Transverse colon (tissue), 4 donors: ENCODE results near the gene ANP32A. TPM values are rescaled to one million over a fixed set of nuclear protein-coding genes. Genes with fewer than 3 reads are reported as not detected.
A peak's percentile ranks its signal among the peaks of the same experiment; 100 is the strongest.

Experiments
- DNase-seq: peaks from one replicate; pipeline ENCODE4 v3.0.0-alpha.2; 2019
- H3K27ac ChIP-seq, 4 donors: fragments of 200-600 bp; sonication (generic); 2 replicates each; pipeline ENCODE4 v1.5.1; 2016 to 2018; ENCODE audit warnings: inconsistent platforms in 4 of 4
- H3K27me3 ChIP-seq: fragments of 200-600 bp; sonication (generic); 2 replicates; pipeline ENCODE4 v1.5.1; 2017; ENCODE audit warnings: inconsistent platforms
- H3K36me3 ChIP-seq, 4 donors: fragments of 200-600 bp; sonication (generic); 2 replicates each; pipeline ENCODE4 v1.5.1; 2017 to 2019; ENCODE audit warnings: inconsistent platforms in 4 of 4
- H3K4me1 ChIP-seq, 4 donors: fragments of 200-600 bp; sonication (generic); 2 replicates each; pipeline ENCODE4 v1.5.1; 2017 to 2020; ENCODE audit warnings: inconsistent platforms in 4 of 4
- H3K4me3 ChIP-seq, 4 donors: fragments of 200-600 bp; sonication (generic); 1 replicate in 1 of 4; 2 replicates in 3 of 4; pipeline versions ENCODE4 v1.5.1 to v1.6.1; 2017 to 2019; ENCODE audit warnings: inconsistent platforms in 4 of 4
- H3K9me3 ChIP-seq, 2 donors: fragments of 200-600 bp; sonication (generic); 2 replicates each; pipeline ENCODE4 v1.5.1; 2017 to 2019; ENCODE audit warnings: inconsistent platforms in 2 of 2
- CTCF ChIP-seq, 5 experiments: fragments of 200-600 bp in 3 of 5; fragments of 450-650 bp in 2 of 5; sonication (generic) in 3 of 5; IDR thresholded peaks; 1 replicate in 2 of 5; 2 replicates in 3 of 5; pipeline ENCODE4 v1.5.1; 2016 to 2017; ENCODE audit warnings: antibody characterized with exemption in 5 of 5, inconsistent platforms in 3 of 5, mild to moderate bottlenecking in 2 of 5, moderate library complexity in 1 of 5
- EP300 ChIP-seq: sonication (generic); formaldehyde crosslinking; IDR thresholded peaks from one replicate; pipeline ENCODE4 v1.6.1; 2017; ENCODE audit warnings: antibody characterized with exemption, low read depth
- POLR2A ChIP-seq: fragments of 450-650 bp; IDR thresholded peaks from one replicate; pipeline ENCODE4 v1.6.1; 2016; ENCODE audit warnings: antibody characterized with exemption, mild to moderate bottlenecking, moderate library complexity
- POLR2AphosphoS5 ChIP-seq, 3 donors: sonication (generic); formaldehyde crosslinking; IDR thresholded peaks; one replicate each; pipeline ENCODE4 v1.6.1; 2016; ENCODE audit warnings: antibody characterized with exemption in 3 of 3
- WGBS, 2 donors: methylation state at CpG; one replicate each; pipeline ENCODE4 v1.1.5; 2018; ENCODE audit warnings: low coverage in 1 of 2; 5-methylcytosine and 5-hydroxymethylcytosine counted together
- in situ Hi-C, 4 donors: fragments of 200-750 bp; cut with MboI; loops; one replicate each; pipeline versions ENCODE4 v1.15.0 to v1.15.1; 2017; ENCODE audit warnings: low sequenced_read_pairs in 3 of 4, low pct_ligation_motif_present in 1 of 4, low pct_unique_long_range_greater_than_20kb in 1 of 4
- intact Hi-C: fragments of 100-400 bp; cut with DNase I; formaldehyde crosslinking; loops from one replicate; pipeline ENCODE4 v1.15.1; 2023; ENCODE audit warnings: low total_unique reads
- small RNA-seq, 4 donors: library from RNA; depleted of rRNA; stranded (forward); fragments of <200 nt; gene quantifications; one replicate each; pipeline ENCODE3, GENCODE V24; 2016
- total RNA-seq, 4 donors: library from RNA; depleted of rRNA; stranded (reverse); fragments of >200 nt; gene quantifications; one replicate each; pipeline ENCODE4 v1.1.0, GENCODE V29; 2016

Gene ANP32A
- total RNA-seq, 4 donors from 2014 or later = 23.9 to 92.7 (median 69.4) TPM

- no peak overlapping the region for H3K4me3 ChIP-seq
- in situ Hi-C loops (loop anchor here in 3 of 4 donors (5.0 to 10.0 kb wide), 2 partner anchors 145 to 147 kb away; no protein-coding TSS in a partner anchor), intact Hi-C loops (loop anchor here (10.0 kb wide), 1 partner anchor 145 kb away; no protein-coding TSS in a partner anchor)
- no peak for DNase-seq
- H3K27me3 ChIP-seq = no peaks in the 10 kb centered on the region
- no peaks in the 10 kb centered on the region for H3K9me3 ChIP-seq
- H3K4me1 ChIP-seq = peaks cover 0 to 18% (median 9%) of the 10 kb centered on the region in 4 donors
- TF ChIP-seq POLR2AphosphoS5 (IDR thresholded peaks at IDR 0.05) = no peak
- TF ChIP-seq EP300 = no peak
- TF ChIP-seq POLR2A = no peak
- TF ChIP-seq CTCF (IDR thresholded peaks at IDR 0.05) = no peak
- peak overlapping the region in 2 of 4 donors; percentile 22 to 55 for H3K27ac ChIP-seq
- 47% methylated on average over 7 of the region's 8 CpGs; no CpG with 5 or more reads in 1 of the 2 donors for WGBS, 2 donors
- no peaks in the 10 kb centered on the region for H3K36me3 ChIP-seq
These were observed 90.8 kb downstream of the ANP32A start for GRCh38 chr15:68729789-68730411.

Small RNA genes lying within 50 kb of the gene (small RNA-seq; reads per million reads assigned to genes)
- gene MIR4312 = 0 reads per million in 4 donors

Other genes starting within 250 kb of the ANP32A start
- gene CORO2B, start 241.9 kb downstream of the ANP32A start, total RNA-seq = 1 to 10 TPM in 3 of 4 donors, under 1 TPM in 1; 0.40 to 2.2 (median 2.0) TPM
- gene SPESP1, start 109.6 kb upstream of the ANP32A start, total RNA-seq = 1 to 10 TPM in 2 of 4 donors, not detected in 2; 1.5 to 2.5 TPM
- under 1 TPM in 1 of 4 donors, not detected in 3; 0.27 TPM for gene NOX5, start 193.8 kb upstream of the ANP32A start, total RNA-seq